GM10266 (cell line): ENCODE measurements around the gene ARF3.
A peak's percentile ranks its signal among the peaks of the same experiment; 100 is the strongest.

ENCODE experiments used
- DNase-seq: peaks from one replicate; pipeline ENCODE4 v3.0.0; 2012; ENCODE audit errors: extremely low spot score
- TF ChIP-seq, protein P1 (sequence below): IDR thresholded peaks from 2 replicates; pipeline ENCODE4 v1.5.1; 2012; ENCODE audit warnings: mild to moderate bottlenecking, low read depth; ENCODE audit not compliant: control insufficient read depth, insufficient read depth; ENCODE audit errors: missing control alignments

The ARF3 gene

DNA sequence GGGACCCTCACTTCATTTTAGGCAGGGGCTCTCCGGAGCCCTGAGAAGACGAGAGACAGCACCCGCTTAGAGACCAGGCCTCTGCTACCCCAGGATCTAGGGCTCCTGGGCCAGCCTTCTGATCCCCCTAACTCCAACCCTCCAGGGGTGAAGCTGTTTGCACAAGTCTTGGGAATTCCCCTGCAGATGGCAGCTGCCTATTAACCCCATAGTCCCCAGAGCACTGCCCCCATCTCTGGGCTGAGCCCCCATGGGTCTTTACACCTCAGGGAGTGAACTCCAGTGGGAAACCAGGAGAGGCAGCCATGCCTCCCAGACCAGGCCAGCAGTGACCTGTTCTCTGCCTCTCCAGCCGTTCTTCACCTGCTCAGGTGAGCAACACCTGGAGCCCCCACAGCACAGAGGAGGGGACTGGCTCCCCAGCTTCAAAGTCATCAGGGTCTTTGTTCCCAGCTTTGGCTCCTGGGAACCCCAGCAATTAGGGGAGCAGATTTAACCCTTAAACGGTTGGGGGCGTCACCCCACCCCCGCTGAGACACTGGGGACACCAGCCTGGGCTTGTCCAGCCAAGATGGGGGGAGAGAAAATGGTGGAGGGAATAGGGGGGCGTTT is 12.0 kb upstream of the ARF3 start:
- DNase-seq, result peak; percentile 61
- TF ChIP-seq, protein P1, sequence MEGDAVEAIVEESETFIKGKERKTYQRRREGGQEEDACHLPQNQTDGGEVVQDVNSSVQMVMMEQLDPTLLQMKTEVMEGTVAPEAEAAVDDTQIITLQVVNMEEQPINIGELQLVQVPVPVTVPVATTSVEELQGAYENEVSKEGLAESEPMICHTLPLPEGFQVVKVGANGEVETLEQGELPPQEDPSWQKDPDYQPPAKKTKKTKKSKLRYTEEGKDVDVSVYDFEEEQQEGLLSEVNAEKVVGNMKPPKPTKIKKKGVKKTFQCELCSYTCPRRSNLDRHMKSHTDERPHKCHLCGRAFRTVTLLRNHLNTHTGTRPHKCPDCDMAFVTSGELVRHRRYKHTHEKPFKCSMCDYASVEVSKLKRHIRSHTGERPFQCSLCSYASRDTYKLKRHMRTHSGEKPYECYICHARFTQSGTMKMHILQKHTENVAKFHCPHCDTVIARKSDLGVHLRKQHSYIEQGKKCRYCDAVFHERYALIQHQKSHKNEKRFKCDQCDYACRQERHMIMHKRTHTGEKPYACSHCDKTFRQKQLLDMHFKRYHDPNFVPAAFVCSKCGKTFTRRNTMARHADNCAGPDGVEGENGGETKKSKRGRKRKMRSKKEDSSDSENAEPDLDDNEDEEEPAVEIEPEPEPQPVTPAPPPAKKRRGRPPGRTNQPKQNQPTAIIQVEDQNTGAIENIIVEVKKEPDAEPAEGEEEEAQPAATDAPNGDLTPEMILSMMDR, result no peak

DNA sequence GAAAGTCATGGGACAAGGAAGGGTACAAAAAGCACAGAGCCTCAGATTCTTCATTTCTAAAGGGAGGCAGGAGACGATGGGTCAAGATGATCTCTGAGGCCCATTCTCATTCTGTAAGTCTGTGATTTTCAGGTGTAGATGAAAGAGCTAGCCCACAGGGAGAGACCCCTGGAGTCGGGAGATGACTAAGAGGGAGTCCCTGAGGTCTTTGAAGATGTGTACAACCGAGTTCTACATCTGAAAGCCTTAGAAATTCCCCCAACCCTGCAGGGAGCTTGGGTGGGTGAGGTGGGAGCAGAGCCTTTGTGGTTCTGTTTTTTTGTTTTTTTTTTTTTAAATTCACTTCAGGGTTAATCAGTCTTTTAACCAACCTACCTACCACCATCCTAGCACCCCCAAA is 11.2 kb upstream of the ARF3 start:
- TF ChIP-seq, protein P1, result no peak
- peak; percentile 75 for DNase-seq

DNA sequence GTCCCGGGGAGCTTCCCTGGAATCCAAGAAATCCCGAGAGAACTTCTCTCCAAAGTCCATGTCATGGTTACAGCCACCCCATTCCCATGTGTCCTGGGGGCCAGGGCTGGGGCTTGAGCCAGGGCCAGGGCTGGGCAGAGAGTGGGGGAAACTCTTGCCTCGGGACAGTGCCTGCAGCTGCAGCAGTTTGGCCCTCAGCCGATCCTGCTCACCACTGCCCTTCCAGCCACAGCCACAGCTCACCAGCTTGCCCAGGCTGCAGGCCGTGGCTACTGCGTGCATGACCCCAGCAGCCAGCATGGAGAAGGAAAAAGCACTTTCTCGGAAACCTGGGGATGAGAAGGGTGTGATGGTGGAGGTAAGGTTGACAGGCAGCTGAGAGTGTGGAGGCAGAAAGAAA is 10.7 kb upstream of the ARF3 start:
- TF ChIP-seq, protein P1, result no peak
- no peak for DNase-seq

DNA sequence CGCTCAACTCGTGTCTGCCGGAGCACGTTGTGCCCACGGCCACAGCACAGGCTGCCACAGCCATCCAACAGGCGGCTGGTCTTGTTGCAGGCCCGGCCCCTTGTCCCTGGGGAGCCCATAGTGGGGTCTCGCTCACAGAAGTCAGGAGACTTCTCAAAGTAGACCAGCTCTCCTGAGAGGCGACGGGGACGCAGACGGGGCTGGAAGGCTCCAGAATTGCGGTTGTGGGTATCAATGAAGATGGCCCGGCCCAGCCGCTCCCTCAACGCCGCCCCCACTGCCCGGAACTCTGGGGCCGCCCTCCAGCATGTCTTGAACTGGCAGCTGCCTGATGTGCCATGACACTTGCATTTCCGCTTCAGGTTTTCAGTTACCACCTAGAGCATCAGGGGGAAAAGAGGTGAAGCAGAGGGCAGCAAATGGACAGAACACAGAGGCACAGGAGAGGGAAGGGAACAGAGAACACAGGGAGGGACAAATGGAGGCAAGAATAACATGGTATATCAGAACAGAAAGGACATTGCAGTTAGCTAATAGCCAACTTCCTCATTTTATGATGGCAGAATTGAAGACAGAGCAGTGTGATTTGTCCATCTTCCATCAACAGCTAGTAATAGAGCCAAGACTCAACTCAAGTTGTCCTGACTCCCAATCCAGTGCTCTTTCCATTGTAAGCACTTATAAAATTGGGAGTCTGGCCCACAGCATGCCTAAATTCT is 9.0 kb upstream of the ARF3 start:
- DNase-seq, result peak; percentile 40
- TF ChIP-seq, protein P1, result no peak

DNA sequence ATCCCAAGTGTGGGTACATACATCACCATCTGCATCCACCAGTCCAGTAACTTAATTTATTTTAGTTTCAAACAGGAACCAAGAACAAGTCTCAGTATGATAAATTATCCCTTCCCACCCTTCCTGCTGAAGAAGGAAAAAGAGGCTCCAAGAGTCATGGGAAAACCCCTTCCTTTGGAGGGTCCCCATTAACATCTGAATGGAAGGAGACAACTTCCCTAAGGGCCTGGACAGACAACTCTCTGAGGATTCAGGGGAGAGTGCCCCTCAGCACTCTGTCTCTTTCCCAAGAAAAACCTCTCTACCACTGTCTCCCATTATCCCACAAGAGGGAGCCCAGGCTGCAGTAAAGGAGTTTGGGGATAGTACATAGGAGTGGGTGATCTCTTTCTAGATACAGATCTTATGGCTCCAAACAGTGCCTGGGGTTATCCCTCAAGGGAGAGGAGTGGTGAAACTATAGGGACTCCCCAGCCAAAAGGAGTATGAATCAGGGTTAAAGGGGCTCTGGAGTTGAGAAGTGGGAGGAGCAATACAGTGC is 8.1 kb upstream of the ARF3 start:
- TF ChIP-seq, protein P1, result no peak
- peak; percentile 33 for DNase-seq

DNA sequence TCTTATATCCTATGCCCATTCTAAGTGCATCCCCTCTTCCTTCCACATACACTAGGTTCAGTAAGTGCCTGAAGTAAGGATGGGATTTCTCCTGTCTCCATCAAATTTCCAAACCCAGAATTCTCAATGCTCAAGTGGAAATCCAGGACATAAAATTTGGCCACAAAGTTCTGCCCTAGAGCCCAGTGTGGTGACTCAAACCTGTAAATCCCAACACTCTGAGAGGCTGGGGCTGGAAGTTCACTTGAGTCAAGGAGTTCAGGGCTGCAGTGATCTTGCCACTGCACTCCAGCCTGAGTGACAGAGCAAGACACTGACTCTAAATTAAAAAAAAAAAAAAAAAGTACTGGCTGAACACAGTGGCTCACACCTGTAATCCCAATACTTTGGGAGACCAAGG is 4.5 kb upstream of the ARF3 start:
- no peak for DNase-seq

More for the DNA sequence above, 4.5 kb upstream of the ARF3 start:
- TF ChIP-seq, protein P1, result no peak
